Osteoblast (primary cell): ENCODE data around the gene AXIN2. TPM values are rescaled to one million over a fixed set of nuclear protein-coding genes. Genes with fewer than 3 reads are reported as not detected.

Source experiments
- DNase-seq: peaks from one replicate; pipeline ENCODE4 v3.0.0; 2011; ENCODE audit warnings: low spot score, mixed read lengths; ENCODE audit not compliant: insufficient read length; ENCODE audit errors: missing footprints
- H2AFZ ChIP-seq: 2 replicates; pipeline ENCODE4 v1.6.0; 2011; ENCODE audit warnings: mild to moderate bottlenecking, low read length
- H3K27ac ChIP-seq: 2 replicates; pipeline ENCODE4 v1.5.1; 2011; ENCODE audit warnings: mild to moderate bottlenecking, low read depth, low read length, moderate library complexity
- H3K27me3 ChIP-seq: 2 replicates; pipeline ENCODE4 v1.6.0; 2012; ENCODE audit warnings: mild to moderate bottlenecking, control low read depth, inconsistent platforms, low read length, moderate library complexity; ENCODE audit not compliant: insufficient read depth
- H3K36me3 ChIP-seq: 2 replicates; pipeline ENCODE4 v1.5.1; 2011; ENCODE audit warnings: mild to moderate bottlenecking, low read length, control low read depth, moderate library complexity; ENCODE audit not compliant: insufficient read depth
- H3K4me1 ChIP-seq: 2 replicates; pipeline ENCODE4 v1.5.1; 2011; ENCODE audit warnings: mild to moderate bottlenecking, low read length, control low read depth, moderate library complexity; ENCODE audit not compliant: insufficient read depth
- H3K4me2 ChIP-seq: 2 replicates; pipeline ENCODE4 v1.6.0; 2011; ENCODE audit warnings: mild to moderate bottlenecking, low read length; ENCODE audit not compliant: insufficient read depth
- H3K4me3 ChIP-seq: fragments of 200-600 bp; sonication (generic); 3 replicates; pipeline ENCODE4 v1.5.1; 2012; ENCODE audit warnings: mild to moderate bottlenecking, low read length, inconsistent platforms; ENCODE audit not compliant: insufficient read depth
- H3K79me2 ChIP-seq: 2 replicates; pipeline ENCODE4 v1.6.0; 2012; ENCODE audit warnings: mild to moderate bottlenecking, low read length, control low read depth, inconsistent platforms; ENCODE audit not compliant: insufficient read depth
- H3K9me3 ChIP-seq: 2 replicates; pipeline ENCODE4 v1.5.1; 2011; ENCODE audit warnings: low read depth, low read length, control low read depth
- H4K20me1 ChIP-seq: 2 replicates; pipeline ENCODE4 v1.6.0; 2012; ENCODE audit warnings: mild to moderate bottlenecking, low read length, control low read depth; ENCODE audit not compliant: insufficient read depth
- CTCF ChIP-seq: IDR thresholded peaks from 2 replicates; pipeline ENCODE4 v1.5.1; 2011; ENCODE audit warnings: mild to moderate bottlenecking, low read depth, low read length, moderate library complexity; ENCODE audit errors: extremely low read depth
- total RNA-seq: library from RNA; depleted of rRNA; stranded (reverse); fragments of >200 nt; gene quantifications from 2 replicates; pipeline ENCODE4 v1.2.3, GENCODE V29; 2012

The AXIN2 gene
- total RNA-seq, 1 donor: 5.1 TPM

- Histone ChIP-seq H3K27me3 (no peaks in the 10 kb centered on the region), H4K20me1 (no peaks in the 10 kb centered on the region), H3K4me1 (peaks cover 11% of the 10 kb centered on the region), H3K79me2 (no peaks in the 10 kb centered on the region), H3K4me3 (no peak overlapping the region), H3K9me3 (no peaks in the 10 kb centered on the region), H3K36me3 (no peaks in the 10 kb centered on the region), H3K27ac (no peak overlapping the region), H3K4me2 (no peak overlapping the region), H2AFZ (no peak overlapping the region)
- DNase-seq: peak; percentile 89
- no peak for TF ChIP-seq CTCF
These were observed 43.2 kb downstream of the AXIN2 start for GRCh38 chr17:65518256-65518655.

- no peak overlapping the region for H2AFZ ChIP-seq
- H3K4me1 ChIP-seq: peaks cover 11% of the 10 kb centered on the region
- no peaks in the 10 kb centered on the region for H3K79me2 ChIP-seq
- H3K4me3 ChIP-seq: no peak overlapping the region
- no peaks in the 10 kb centered on the region for H3K9me3 ChIP-seq
- H3K27me3 ChIP-seq: no peaks in the 10 kb centered on the region
- TF ChIP-seq CTCF: no peak
- no peaks in the 10 kb centered on the region for H4K20me1 ChIP-seq
- no peak overlapping the region for H3K27ac ChIP-seq
- H3K36me3 ChIP-seq: no peaks in the 10 kb centered on the region
- DNase-seq: no peak
- H3K4me2 ChIP-seq: no peak overlapping the region
These were observed 45.2 kb downstream of the AXIN2 start for GRCh38 chr17:65515959-65516948.

GRCh38 chr17:65515512-65515911, 45.9 kb downstream of the AXIN2 start:
- Histone ChIP-seq H3K9me3 (no peaks in the 10 kb centered on the region), H4K20me1 (no peaks in the 10 kb centered on the region), H3K4me3 (no peak overlapping the region), H3K27ac (no peak overlapping the region), H2AFZ (no peak overlapping the region), H3K36me3 (no peaks in the 10 kb centered on the region), H3K79me2 (no peaks in the 10 kb centered on the region), H3K4me2 (no peak overlapping the region), H3K27me3 (no peaks in the 10 kb centered on the region), H3K4me1 (peaks cover 11% of the 10 kb centered on the region)
- no peak for DNase-seq
- no peak for TF ChIP-seq CTCF

GRCh38 chr17:65514541-65514940, 46.9 kb downstream of the AXIN2 start:
- no peak overlapping the region for H2AFZ ChIP-seq
- H3K27me3 ChIP-seq: no peaks in the 10 kb centered on the region
- H3K4me1 ChIP-seq: peaks cover 11% of the 10 kb centered on the region
- no peak overlapping the region for H3K4me3 ChIP-seq
- no peaks in the 10 kb centered on the region for H3K36me3 ChIP-seq
- peak overlapping the region; percentile 72 for H3K27ac ChIP-seq
- DNase-seq: no peak
- no peaks in the 10 kb centered on the region for H3K9me3 ChIP-seq
- no peak for TF ChIP-seq CTCF
- H4K20me1 ChIP-seq: no peaks in the 10 kb centered on the region
- H3K4me2 ChIP-seq: peak overlapping the region; percentile 43
- H3K79me2 ChIP-seq: no peaks in the 10 kb centered on the region
